Measurements from ENCODE around the gene ADAM23.

GRCh38 chr2:206462240-206462854, 19.0 kb downstream of the ADAM23 start:
- TF ChIP-seq CTCF (IDR thresholded peaks at IDR 0.05; ENCODE audit: low read length) (no peak), EZH2 (IDR thresholded peaks at IDR 0.05; ENCODE audit: borderline replicate concordance, low read length) (no peak)
